GM10847 (cell line): ENCODE data around the gene LCA5.

Source experiments
- POLR2A ChIP-seq: IDR thresholded peaks from 2 replicates; pipeline ENCODE4 v1.6.1; 2011; ENCODE audit not compliant: insufficient read length; ENCODE audit errors: extremely low read depth

LCA5 gene

GRCh38 chr6:79536954-79537747, at the start of gene LCA5:
Gene LCA5, minus strand, starts transcription at chr6:79537430. Its CDS starts 18,536 bp downstream, at chr6:79518894.
- TF ChIP-seq POLR2A, result peak; percentile 54

- TF ChIP-seq POLR2A, result no peak
Observed at GRCh38 chr6:79586548-79586947, 49.3 kb upstream of the LCA5 start.

- no peak for TF ChIP-seq POLR2A
Observed at GRCh38 chr6:79584332-79584731, 47.1 kb upstream of the LCA5 start.

GRCh38 chr6:79574630-79575225, 37.5 kb upstream of the LCA5 start:
- no peak for TF ChIP-seq POLR2A

GRCh38 chr6:79574174-79574573, 36.9 kb upstream of the LCA5 start:
- no peak for TF ChIP-seq POLR2A

GRCh38 chr6:79571030-79571367, 33.8 kb upstream of the LCA5 start:
- TF ChIP-seq POLR2A, result no peak

- TF ChIP-seq POLR2A, result no peak
Observed at GRCh38 chr6:79570129-79571029, 33.1 kb upstream of the LCA5 start.

GRCh38 chr6:79568996-79569395, 31.8 kb upstream of the LCA5 start:
- TF ChIP-seq POLR2A, result no peak

GRCh38 chr6:79564636-79565035, 27.4 kb upstream of the LCA5 start:
- no peak for TF ChIP-seq POLR2A

GRCh38 chr6:79559706-79560105, 22.5 kb upstream of the LCA5 start:
- TF ChIP-seq POLR2A, result no peak

GRCh38 chr6:79557673-79558467, 20.6 kb upstream of the LCA5 start:
- TF ChIP-seq POLR2A, result no peak

- TF ChIP-seq POLR2A, result no peak
Observed at GRCh38 chr6:79554305-79554704, 17.1 kb upstream of the LCA5 start.

GRCh38 chr6:79551401-79551800, 14.2 kb upstream of the LCA5 start:
- TF ChIP-seq POLR2A, result no peak

- no peak for TF ChIP-seq POLR2A
Observed at GRCh38 chr6:79548304-79548703, 11.1 kb upstream of the LCA5 start.

GRCh38 chr6:79546186-79546585, 9.0 kb upstream of the LCA5 start:
- TF ChIP-seq POLR2A, result no peak
